Neuronal stem cell (in vitro differentiated cells): ENCODE results near the gene COL5A1.

ENCODE experiments used
- DNase-seq: peaks from one replicate; pipeline ENCODE4 v3.0.0-alpha.2; 2013; ENCODE audit warnings: low spot score
- H2AFZ ChIP-seq: one replicate; pipeline ENCODE4 v1.6.1; 2013; ENCODE audit warnings: mild to moderate bottlenecking, low read length, inconsistent platforms
- H2AK5ac ChIP-seq: 2 replicates; pipeline ENCODE4 v1.6.1; 2013; ENCODE audit warnings: low read depth, mild to moderate bottlenecking, inconsistent platforms, low read length, moderate library complexity, mixed read lengths
- H2BK120ac ChIP-seq: 2 replicates; pipeline ENCODE4 v1.6.1; 2013; ENCODE audit warnings: low read depth, mild to moderate bottlenecking, inconsistent platforms, low read length, moderate library complexity, mixed read lengths
- H2BK12ac ChIP-seq: one replicate; pipeline ENCODE4 v1.6.1; 2013; ENCODE audit warnings: low read length, inconsistent platforms
- H2BK15ac ChIP-seq: 2 replicates; pipeline ENCODE4 v1.6.1; 2013; ENCODE audit warnings: mild to moderate bottlenecking, low read length, inconsistent platforms, mixed read lengths
- H2BK5ac ChIP-seq: one replicate; pipeline ENCODE4 v1.6.1; 2013; ENCODE audit warnings: inconsistent platforms, mild to moderate bottlenecking, low read length, moderate library complexity
- H3K14ac ChIP-seq: one replicate; pipeline ENCODE4 v1.6.1; 2013; ENCODE audit warnings: low read length, inconsistent platforms
- H3K18ac ChIP-seq: 2 replicates; pipeline ENCODE4 v1.6.1; 2013; ENCODE audit warnings: low read length, inconsistent platforms
- H3K23ac ChIP-seq: 2 replicates; pipeline ENCODE4 v1.6.1; 2013; ENCODE audit warnings: low read depth, mild to moderate bottlenecking, mixed read lengths, low read length, inconsistent platforms; ENCODE audit not compliant: poor library complexity
- H3K27ac ChIP-seq: replicated peaks from 3 replicates; pipeline ENCODE4 v1.5.1; 2013; ENCODE audit warnings: low read length, inconsistent platforms
- H3K27me3 ChIP-seq, 3 experiments: 2 replicates each; pipeline ENCODE4 v1.6.1; 2013; ENCODE audit warnings: low read length in 3 of 3, mild to moderate bottlenecking in 2 of 3, inconsistent platforms in 1 of 3, low read depth in 1 of 3, mixed read lengths in 1 of 3, moderate library complexity in 1 of 3; ENCODE audit not compliant: control insufficient read depth in 3 of 3, insufficient read depth in 3 of 3
- H3K36me3 ChIP-seq, 2 donors: replicated peaks in 1 of 2; 2 replicates each; pipeline ENCODE4 v1.6.1; 2013; ENCODE audit warnings: low read length in 2 of 2; ENCODE audit not compliant: control insufficient read depth in 2 of 2, insufficient read depth in 2 of 2
- H3K4ac ChIP-seq: 2 replicates; pipeline ENCODE4 v1.6.1; 2013; ENCODE audit warnings: inconsistent platforms, mild to moderate bottlenecking, low read length, moderate library complexity
- H3K4me1 ChIP-seq, 2 donors: 1 replicate in 1 of 2; 2 replicates in 1 of 2; pipeline ENCODE4 v1.6.1; 2013; ENCODE audit warnings: low read length in 2 of 2, low read depth in 1 of 2; ENCODE audit not compliant: control insufficient read depth in 2 of 2, insufficient read depth in 1 of 2
- H3K4me2 ChIP-seq: one replicate; pipeline ENCODE4 v1.6.1; 2013; ENCODE audit warnings: mild to moderate bottlenecking, low read length, inconsistent platforms; ENCODE audit not compliant: insufficient read depth, poor library complexity, severe bottlenecking
- H3K4me3 ChIP-seq, 2 donors: 2 replicates each; pipeline ENCODE4 v1.5.1; 2013; ENCODE audit warnings: low read length in 2 of 2, mild to moderate bottlenecking in 2 of 2, inconsistent platforms in 1 of 2, moderate library complexity in 1 of 2
- H3K79me1 ChIP-seq: one replicate; pipeline ENCODE4 v1.6.1; 2013; ENCODE audit warnings: low read depth, mild to moderate bottlenecking, inconsistent platforms, low read length, moderate library complexity
- H3K9ac ChIP-seq: one replicate; pipeline ENCODE4 v1.6.1; 2013; ENCODE audit warnings: mild to moderate bottlenecking, low read depth, low read length, inconsistent platforms; ENCODE audit not compliant: poor library complexity
- H3K9me3 ChIP-seq, 2 donors: replicated peaks in 1 of 2; 2 replicates each; pipeline versions ENCODE3 to v1.6.1; 2013; ENCODE audit warnings: low read length in 2 of 2, mild to moderate bottlenecking in 2 of 2, inconsistent platforms in 1 of 2, low read depth in 1 of 2, mixed read lengths in 1 of 2, moderate library complexity in 1 of 2; ENCODE audit not compliant: control insufficient read depth in 2 of 2, insufficient read depth in 1 of 2
- H4K8ac ChIP-seq: one replicate; pipeline ENCODE4 v1.6.1; 2013; ENCODE audit warnings: low read depth, mild to moderate bottlenecking, inconsistent platforms, low read length, moderate library complexity
- H4K91ac ChIP-seq: one replicate; pipeline ENCODE4 v1.6.1; 2013; ENCODE audit warnings: low read length, low read depth, mild to moderate bottlenecking, inconsistent platforms; ENCODE audit not compliant: poor library complexity
- WGBS, 2 donors: extraction: QIAGEN DNeasy Blood & Tissue Kit; methylation state at CpG; one replicate each; pipeline ENCODE4 v1.1.7; 2013; ENCODE audit warnings: missing lambda C conversion rate in 2 of 2, mixed read lengths in 1 of 2; ENCODE audit not compliant: insufficient read length in 2 of 2, insufficient replicate concordance in 1 of 2; ENCODE audit errors: extremely low coverage in 2 of 2; 5-methylcytosine and 5-hydroxymethylcytosine counted together

COL5A1 gene

DNA sequence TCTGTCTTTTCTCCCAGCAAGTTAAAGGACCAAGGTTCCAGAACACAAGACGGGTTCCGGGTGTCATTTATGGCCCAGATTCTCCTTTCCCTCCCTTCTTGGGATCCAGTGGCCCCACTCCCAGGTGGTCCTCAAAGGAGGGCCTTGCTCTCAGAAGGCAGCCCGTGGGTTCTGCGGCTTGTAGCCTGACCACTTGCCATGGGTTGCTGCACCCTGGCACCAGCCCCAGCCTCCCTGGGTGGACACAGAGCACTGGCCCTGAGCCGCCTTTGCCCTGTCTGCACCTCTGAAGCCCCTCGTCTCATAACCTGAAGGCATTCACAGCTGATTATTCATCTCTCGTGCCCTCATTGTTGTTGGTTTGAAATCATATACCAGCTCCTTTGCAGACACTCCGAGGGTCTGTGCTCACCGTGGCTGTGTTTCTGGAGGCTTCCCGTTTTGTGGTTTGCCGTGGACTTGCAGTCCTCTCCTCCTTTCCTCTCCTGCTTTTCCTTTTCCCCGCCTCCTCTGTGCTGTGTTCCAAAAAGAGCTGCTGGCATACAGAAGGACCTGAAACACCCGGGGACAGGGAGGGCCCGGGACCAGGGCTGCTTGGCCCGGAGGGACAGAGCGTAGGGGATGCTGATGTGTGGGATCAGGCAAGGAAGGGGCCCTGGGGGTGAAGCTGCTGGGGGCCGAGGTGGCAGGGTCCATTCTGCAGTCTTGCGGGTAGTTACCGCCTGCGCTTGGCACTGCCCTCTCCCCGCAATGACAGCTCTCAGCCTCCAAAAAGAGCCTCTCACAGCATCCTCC, 189.5 kb downstream of the COL5A1 start:
- DNase-seq, result no peak
- H2BK15ac ChIP-seq, result no peak overlapping the region
- no CpG with 5 or more reads among the region's 21 CpGs for WGBS, 2 donors

DNA sequence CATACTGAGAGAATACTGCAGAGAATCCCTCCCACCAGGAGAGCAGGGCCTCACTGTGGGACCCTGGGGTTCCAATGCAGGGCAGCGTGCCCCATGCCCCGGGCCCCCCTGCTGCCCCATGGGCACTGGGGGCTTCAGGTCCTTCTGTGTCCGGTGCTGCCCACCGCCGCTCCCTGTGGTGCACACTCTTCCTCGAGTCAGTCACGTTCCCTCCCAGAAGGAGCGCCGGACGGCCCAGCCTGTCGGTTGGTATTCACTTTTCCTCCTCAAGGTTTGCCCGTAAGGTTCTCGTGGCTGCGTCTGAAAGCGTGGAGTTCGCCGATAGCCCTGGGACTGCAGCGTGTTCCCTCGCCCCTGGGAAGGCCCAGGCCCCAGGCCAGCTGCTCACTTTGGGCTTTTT, 190.9 kb downstream of the COL5A1 start:
- Histone ChIP-seq H3K4ac (peak overlapping the region; percentile 37), H2AFZ (no peak overlapping the region), H4K91ac (no peak overlapping the region), H3K9me3 (peaks cover 0 to 3% of the 10 kb centered on the region in 2 donors), H3K23ac (peak overlapping the region; percentile 40), H3K9ac (no peak overlapping the region), H3K27ac (no peak overlapping the region), H3K27me3 (peaks cover 0 to 23% (median 4%) of the 10 kb centered on the region in 3 experiments), H4K8ac (no peak overlapping the region), H2BK120ac (no peak overlapping the region), H3K36me3 (peaks cover 0 to 9% of the 10 kb centered on the region in 2 donors), H3K4me2 (no peak overlapping the region), H3K4me1 (peaks cover 0 to 8% of the 10 kb centered on the region in 2 donors), H3K14ac (no peak overlapping the region), H2BK5ac (peak overlapping the region; percentile 17), H2AK5ac (peak overlapping the region; percentile 70), H3K79me1 (peaks cover 4% of the 10 kb centered on the region), H2BK15ac (no peak overlapping the region), H2BK12ac (no peak overlapping the region), H3K18ac (peak overlapping the region; percentile 83), H3K4me3 (no peak overlapping the region)
- no peak for DNase-seq
- no CpG with 5 or more reads among the region's 19 CpGs for WGBS, 2 donors

More for the DNA sequence above, 189.5 kb downstream of the COL5A1 start:
- no peak overlapping the region for H3K14ac ChIP-seq
- H3K79me1 ChIP-seq, result peaks cover 4% of the 10 kb centered on the region
- H4K91ac ChIP-seq, result no peak overlapping the region
- no peak overlapping the region for H3K4me3 ChIP-seq
- H2AK5ac ChIP-seq, result peak overlapping the region; percentile 58
- peaks cover 0 to 10% of the 10 kb centered on the region in 2 donors for H3K4me1 ChIP-seq
- H3K36me3 ChIP-seq, result peaks cover 0 to 9% of the 10 kb centered on the region in 2 donors
- peaks cover 0 to 23% (median 4%) of the 10 kb centered on the region in 3 experiments for H3K27me3 ChIP-seq
- H2BK12ac ChIP-seq, result no peak overlapping the region
- H3K27ac ChIP-seq, result no peak overlapping the region
- no peak overlapping the region for H3K4me2 ChIP-seq
- H4K8ac ChIP-seq, result no peak overlapping the region
- H3K9ac ChIP-seq, result peak overlapping the region; percentile 4
- no peak overlapping the region for H2BK5ac ChIP-seq
- no peak overlapping the region for H3K4ac ChIP-seq
- H2BK120ac ChIP-seq, result no peak overlapping the region
- H3K18ac ChIP-seq, result peak overlapping the region; percentile 70
- H2AFZ ChIP-seq, result no peak overlapping the region
- peaks cover 0 to 3% of the 10 kb centered on the region in 2 donors for H3K9me3 ChIP-seq
- H3K23ac ChIP-seq, result no peak overlapping the region

DNA sequence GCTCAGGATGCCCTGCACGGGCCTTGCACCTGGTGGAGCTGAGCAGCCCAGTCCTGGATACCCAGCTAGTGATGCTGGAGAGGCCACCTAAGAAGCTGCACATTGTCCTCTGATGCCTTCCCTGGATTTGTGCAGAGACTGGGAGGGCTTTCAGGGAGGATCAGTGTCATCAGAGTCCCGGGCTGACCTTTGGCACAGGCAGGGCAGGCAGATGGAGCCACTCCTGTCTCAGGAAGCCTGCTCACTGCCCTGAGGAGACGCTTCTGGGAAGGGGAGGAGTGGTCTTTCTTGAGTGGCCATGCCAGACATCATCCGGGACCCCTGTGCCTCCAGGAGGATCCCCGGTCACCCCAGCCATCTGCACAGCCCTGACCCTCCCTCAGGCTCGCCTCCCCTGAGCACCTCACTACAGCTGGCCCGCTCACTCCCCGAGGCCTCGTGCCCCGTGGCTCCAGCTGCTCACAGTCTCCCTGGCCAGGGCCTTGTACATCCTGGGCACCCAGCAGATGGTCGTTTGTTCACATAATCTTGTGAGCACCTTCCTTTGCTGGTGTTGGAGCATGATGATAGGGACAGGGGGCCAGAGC, 191.8 kb downstream of the COL5A1 start:
- no peak overlapping the region for H2BK5ac ChIP-seq
- no peak overlapping the region for H2AFZ ChIP-seq
- H2AK5ac ChIP-seq, result peak overlapping the region; percentile 64
- no CpG with 5 or more reads among the region's 11 CpGs for WGBS, 2 donors
- H3K14ac ChIP-seq, result no peak overlapping the region
- peaks cover 0 to 3% of the 10 kb centered on the region in 2 donors for H3K9me3 ChIP-seq
- H4K8ac ChIP-seq, result no peak overlapping the region
- peaks cover 4% of the 10 kb centered on the region for H3K79me1 ChIP-seq
- no peak overlapping the region for H2BK12ac ChIP-seq
- peak overlapping the region; percentile 67 for H3K18ac ChIP-seq
- H2BK120ac ChIP-seq, result peak overlapping the region; percentile 32
- peak overlapping the region; percentile 57 for H3K9ac ChIP-seq
- H3K27ac ChIP-seq, result no peak overlapping the region
- H3K4me1 ChIP-seq, result peaks cover 0 to 8% of the 10 kb centered on the region in 2 donors
- H2BK15ac ChIP-seq, result no peak overlapping the region
- peaks cover 0 to 23% (median 4%) of the 10 kb centered on the region in 3 experiments for H3K27me3 ChIP-seq
- DNase-seq, result no peak
- H3K4me3 ChIP-seq, result no peak overlapping the region
- H3K4ac ChIP-seq, result no peak overlapping the region
- no peak overlapping the region for H4K91ac ChIP-seq
- H3K23ac ChIP-seq, result peak overlapping the region; percentile 3
- no peak overlapping the region for H3K4me2 ChIP-seq
- H3K36me3 ChIP-seq, result peaks cover 0 to 6% of the 10 kb centered on the region in 2 donors
